NB4 (cell line): ENCODE measurements around the gene RNF14.

ENCODE experiments used
- CTCF ChIP-seq: IDR thresholded peaks from one replicate; pipeline ENCODE4 v1.5.1; 2012; ENCODE audit warnings: low read depth, low read length
- MAX ChIP-seq: IDR thresholded peaks from 2 replicates; pipeline ENCODE4 v1.6.1; 2011; ENCODE audit warnings: low read depth, low read length

GRCh38 chr5:141966275-141966962 lies 2.5 kb upstream of the RNF14 start:
- no peak for TF ChIP-seq CTCF
- no peak for TF ChIP-seq MAX
